Spleen (tissue), 7 donors: Measurements from ENCODE around the gene CRYL1.

ENCODE experiments used
- CTCF ChIP-seq, 11 experiments: fragments of 200-600 bp in 7 of 11; fragments of 450-650 bp in 4 of 11; sonication (generic) in 4 of 11; IDR thresholded peaks in 8 of 11; conservative IDR thresholded peaks in 3 of 11; 1 replicate in 7 of 11; 2 replicates in 4 of 11; pipeline versions ENCODE4 v1.4.0 to v1.8.0; 2016 to 2021; ENCODE audit warnings: antibody characterized with exemption in 11 of 11, inconsistent platforms in 4 of 11, mild to moderate bottlenecking in 1 of 11
- POLR2A ChIP-seq, 3 donors: fragments of 450-650 bp; IDR thresholded peaks; one replicate each; pipeline ENCODE4 v1.5.1; 2017; ENCODE audit warnings: antibody characterized with exemption in 3 of 3, mild to moderate bottlenecking in 1 of 3
- donor health status: DM: no; HTN: no; CAD: no; lungs with moderate emphysema.
- donor health status: DM: no; HTN: no; CAD: no.
- donor health status: DM: no; HTN: no; CAD: no.

GRCh38 chr13:20398459-20398858, 127.2 kb downstream of the CRYL1 start:
- TF ChIP-seq POLR2A (IDR thresholded peaks at IDR 0.05) (no peak), CTCF (IDR thresholded peaks at IDR 0.05 in 8 of 11, conservative IDR thresholded peaks at IDR 0.05 in 3 of 11) (no peak)
